Fibroblast of gingiva (primary cell): ENCODE results near the gene OR3A2.
"Not testable (repeated sequence)": the region's sequence is repeated elsewhere in the genome, so short reads cannot be mapped to it uniquely, and the experiment has no call there.

Experiments
- DNase-seq: peaks from one replicate; pipeline ENCODE4 v3.0.0-alpha.2; 2011; ENCODE audit warnings: low read depth

OR3A2 gene

GRCh38 chr17:3293548-3293947 lies 92.6 kb downstream of the OR3A2 start:
- not testable (repeated sequence) for DNase-seq

GRCh38 chr17:3282901-3283300 lies 103.2 kb downstream of the OR3A2 start:
- DNase-seq = no peak

- DNase-seq = no peak
Measured at GRCh38 chr17:3276126-3276525, 110.0 kb downstream of the OR3A2 start.

- no peak for DNase-seq
Measured at GRCh38 chr17:3271072-3271848, 114.8 kb downstream of the OR3A2 start.

GRCh38 chr17:3260600-3260999 lies 125.5 kb downstream of the OR3A2 start:
- DNase-seq = no peak

- DNase-seq = no peak
Measured at GRCh38 chr17:3260163-3260562, 125.9 kb downstream of the OR3A2 start.

GRCh38 chr17:3256575-3256974 lies 129.5 kb downstream of the OR3A2 start:
- no peak for DNase-seq

GRCh38 chr17:3249013-3249412 lies 137.1 kb downstream of the OR3A2 start:
- DNase-seq = not testable (repeated sequence)

- not testable (repeated sequence) for DNase-seq
Measured at GRCh38 chr17:3244841-3245240, 141.3 kb downstream of the OR3A2 start.

- DNase-seq = not testable (repeated sequence)
Measured at GRCh38 chr17:3241044-3241443, 145.1 kb downstream of the OR3A2 start.

GRCh38 chr17:3238685-3239084 lies 147.4 kb downstream of the OR3A2 start:
- DNase-seq = not testable (repeated sequence)

GRCh38 chr17:3232300-3232699 lies 153.8 kb downstream of the OR3A2 start:
- not testable (repeated sequence) for DNase-seq
